AG04449 (cell line): ENCODE data around the gene PIK3R5.

Experiments used
- CTCF ChIA-PET: fragments of 350-600 bp; formaldehyde crosslinking; extraction: SDS; loops from one replicate; lab custom pipeline; 2021; ENCODE audit warnings: antibody characterized with exemption; lab: Yijun Ruan, JAX
- POLR2A ChIA-PET: fragments of 400-600, 350-600 bp; formaldehyde crosslinking; extraction: SDS; loops from one replicate; lab custom pipeline; 2020; ENCODE audit warnings: antibody characterized with exemption, inconsistent platforms; lab: Yijun Ruan, JAX
- DNase-seq: peaks from one replicate; pipeline ENCODE4 v3.0.0-alpha.2; 2010; ENCODE audit warnings: low read depth, low spot score
- H3K4me3 ChIP-seq: 2 replicates; pipeline ENCODE4 v1.5.1; 2011; ENCODE audit warnings: low read depth, mild to moderate bottlenecking, control low read depth, low read length
- CTCF ChIP-seq: IDR thresholded peaks from one replicate; pipeline ENCODE4 v1.5.1; 2011; ENCODE audit warnings: mild to moderate bottlenecking, moderate library complexity, low read length, control low read depth, inconsistent platforms; ENCODE audit not compliant: insufficient read depth; ENCODE audit errors: missing control alignments

Gene PIK3R5

DNA sequence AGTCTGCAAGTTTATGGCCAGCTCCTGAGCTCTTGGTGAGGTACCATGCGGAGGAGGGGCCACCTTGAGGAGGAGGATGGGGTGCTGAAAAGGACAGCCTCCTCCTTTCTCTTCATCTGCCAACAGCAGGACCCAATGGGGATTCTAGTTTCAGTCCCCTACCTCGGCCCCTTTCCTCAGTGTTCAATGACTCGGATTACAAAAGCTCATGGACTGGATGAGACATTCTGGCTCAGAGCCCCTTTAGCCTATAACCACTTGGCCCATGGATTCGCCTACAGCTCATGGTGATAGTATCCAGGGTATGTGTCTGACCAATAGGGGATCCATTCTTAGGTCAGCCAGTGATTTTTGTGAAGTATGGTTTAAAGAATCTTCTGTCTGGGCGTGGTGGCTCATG, 89.5 kb downstream of the PIK3R5 start:
- no peak for TF ChIP-seq CTCF
- H3K4me3 ChIP-seq = no peak overlapping the region
- ChIA-PET POLR2A (interaction anchor here (0.6 kb wide), 1 partner anchor 18 kb away, joined by 4 read pairs; no protein-coding TSS in a partner anchor), CTCF (interaction anchor here (1.5 kb wide), 1 partner anchor 13 kb away, joined by 10 read pairs; no protein-coding TSS in a partner anchor)
- no peak for DNase-seq

DNA sequence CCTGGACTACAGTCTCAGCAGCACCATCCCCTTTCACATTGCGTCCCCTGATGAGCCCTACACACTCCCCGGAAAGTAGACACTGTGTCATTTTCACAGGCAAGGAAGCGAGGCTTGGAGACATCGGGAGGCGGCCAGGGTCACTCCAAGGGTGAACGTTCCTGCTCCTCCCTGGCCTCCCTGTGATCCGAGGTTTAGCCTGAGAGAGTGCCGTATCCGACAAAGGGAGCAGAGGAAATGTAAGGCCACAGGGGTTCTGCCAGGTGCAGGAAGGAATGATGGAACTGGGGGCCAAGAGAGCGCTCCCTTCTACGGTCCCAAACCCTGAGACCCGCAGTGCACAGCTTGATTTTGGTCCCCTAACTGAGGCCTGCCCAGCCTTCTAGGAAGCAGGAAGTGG, 90.1 kb downstream of the PIK3R5 start:
- DNase-seq = no peak
- H3K4me3 ChIP-seq = no peak overlapping the region
- TF ChIP-seq CTCF = no peak
- CTCF ChIA-PET = interaction anchor here (1.5 kb wide), 1 partner anchor 14 kb away, joined by 10 read pairs; no protein-coding TSS in a partner anchor
- POLR2A ChIA-PET = interaction anchor here (0.6 kb wide), 1 partner anchor 18 kb away, joined by 4 read pairs; no protein-coding TSS in a partner anchor

GRCh38 chr17:8873801-8874715, 91.4 kb downstream of the PIK3R5 start:
- CTCF ChIA-PET = interaction anchor here (1.0 kb wide), 1 partner anchor 15 kb away, joined by 4 read pairs; no protein-coding TSS in a partner anchor
- DNase-seq = no peak
- H3K4me3 ChIP-seq = no peak overlapping the region
- TF ChIP-seq CTCF = no peak
- POLR2A ChIA-PET = no interaction called here

- ChIA-PET POLR2A (no interaction called here), CTCF (interaction anchor here (1.0 kb wide), 1 partner anchor 16 kb away, joined by 4 read pairs; no protein-coding TSS in a partner anchor)
- H3K4me3 ChIP-seq = no peak overlapping the region
- no peak for TF ChIP-seq CTCF
- DNase-seq = no peak
Observed at GRCh38 chr17:8872705-8873435, 92.6 kb downstream of the PIK3R5 start.

GRCh38 chr17:8872036-8872704, 93.3 kb downstream of the PIK3R5 start:
- no peak for DNase-seq
- ChIA-PET POLR2A (no interaction called here), CTCF (no interaction called here)
- no peak for TF ChIP-seq CTCF
- no peak overlapping the region for H3K4me3 ChIP-seq
